SH-SY5Y (cell line): ENCODE data around the gene IDE.

Experiments
- GATA2 ChIP-seq: IDR thresholded peaks from 2 replicates; pipeline ENCODE4 v1.6.1; 2011; ENCODE audit warnings: mild to moderate bottlenecking, low read depth, low read length
- GATA3 ChIP-seq: IDR thresholded peaks from 2 replicates; pipeline ENCODE4 v1.6.1; 2011; ENCODE audit warnings: low read depth, mild to moderate bottlenecking, low read length, moderate library complexity

DNA sequence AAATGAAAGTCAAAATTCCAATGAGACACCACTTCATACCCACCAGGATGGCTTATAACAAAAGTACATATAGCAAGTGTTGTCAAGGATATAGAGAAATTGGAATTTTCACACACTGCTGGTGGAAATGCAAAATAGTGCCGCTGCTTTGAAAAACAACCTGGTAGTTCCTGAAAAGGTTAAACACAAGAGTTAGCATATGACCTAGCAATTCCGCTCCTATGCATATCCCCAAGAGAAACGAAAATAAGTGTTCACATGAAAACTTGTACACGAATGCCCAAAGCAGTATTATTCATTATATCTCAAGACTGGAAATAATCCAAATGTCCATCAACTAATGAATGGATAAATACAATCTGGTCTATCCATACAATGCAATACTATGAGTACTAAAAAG, 14.8 kb downstream of the IDE start:
- TF ChIP-seq GATA2: no peak
- no peak for TF ChIP-seq GATA3
